Ascending aorta (tissue), 2 donors: ENCODE measurements around the gene USP49. TPM values are rescaled to one million over a fixed set of nuclear protein-coding genes. Genes with fewer than 3 reads are reported as not detected.

Experiments
- DNase-seq, 2 donors: peaks; one replicate each; pipeline ENCODE4 v3.0.0-alpha.2; 2019; ENCODE audit warnings: low spot score in 2 of 2
- H3K27ac ChIP-seq, 2 donors: fragments of 200-600 bp; sonication (generic); one replicate each; pipeline ENCODE4 v1.5.1; 2016 to 2017; ENCODE audit warnings: mild to moderate bottlenecking in 1 of 2
- H3K27me3 ChIP-seq: fragments of 200-600 bp; sonication (generic); one replicate; pipeline ENCODE4 v1.5.1; 2017
- H3K36me3 ChIP-seq, 2 donors: fragments of 200-600 bp; sonication (generic); one replicate each; pipeline ENCODE4 v1.5.1; 2016
- H3K4me1 ChIP-seq, 2 donors: fragments of 200-600 bp; sonication (generic); one replicate each; pipeline ENCODE4 v1.5.1; 2016 to 2017; ENCODE audit warnings: mild to moderate bottlenecking in 1 of 2
- H3K4me3 ChIP-seq, 2 donors: fragments of 200-600 bp; sonication (generic); one replicate each; pipeline ENCODE4 v1.5.1; 2016 to 2017; ENCODE audit warnings: mild to moderate bottlenecking in 1 of 2
- H3K9me3 ChIP-seq, 2 donors: fragments of 200-600 bp; sonication (generic); one replicate each; pipeline ENCODE4 v1.5.1; 2016
- CTCF ChIP-seq, 3 experiments: fragments of 200-600 bp in 2 of 3; fragments of 450-650 bp in 1 of 3; sonication (generic) in 2 of 3; IDR thresholded peaks; one replicate each; pipeline ENCODE4 v1.5.1; 2016 to 2019; ENCODE audit warnings: antibody characterized with exemption in 3 of 3, mild to moderate bottlenecking in 1 of 3, moderate library complexity in 1 of 3
- intact Hi-C: fragments of 100-400 bp; cut with DNase I; formaldehyde crosslinking; loops from one replicate; pipeline ENCODE4 v1.15.1; 2023
- total RNA-seq: library from RNA; depleted of rRNA; stranded (reverse); fragments of >200 nt; gene quantifications from one replicate; pipeline ENCODE4 v1.1.0, GENCODE V29; 2016

Gene USP49
- total RNA-seq, 1 donor from 2014 or later, result 8.7 TPM

GRCh38 chr6:41759905-41760579, 135.1 kb downstream of the USP49 start:
- H3K27ac ChIP-seq, result no peak overlapping the region
- TF ChIP-seq CTCF (IDR thresholded peaks at IDR 0.05), result no peak
- no peaks in the 10 kb centered on the region for H3K4me1 ChIP-seq
- DNase-seq, result no peak
- intact Hi-C loops, result no loop called here
- no peaks in the 10 kb centered on the region for H3K9me3 ChIP-seq
- H3K4me3 ChIP-seq, result no peak overlapping the region
- H3K27me3 ChIP-seq, result no peaks in the 10 kb centered on the region
- no peaks in the 10 kb centered on the region for H3K36me3 ChIP-seq

DNA sequence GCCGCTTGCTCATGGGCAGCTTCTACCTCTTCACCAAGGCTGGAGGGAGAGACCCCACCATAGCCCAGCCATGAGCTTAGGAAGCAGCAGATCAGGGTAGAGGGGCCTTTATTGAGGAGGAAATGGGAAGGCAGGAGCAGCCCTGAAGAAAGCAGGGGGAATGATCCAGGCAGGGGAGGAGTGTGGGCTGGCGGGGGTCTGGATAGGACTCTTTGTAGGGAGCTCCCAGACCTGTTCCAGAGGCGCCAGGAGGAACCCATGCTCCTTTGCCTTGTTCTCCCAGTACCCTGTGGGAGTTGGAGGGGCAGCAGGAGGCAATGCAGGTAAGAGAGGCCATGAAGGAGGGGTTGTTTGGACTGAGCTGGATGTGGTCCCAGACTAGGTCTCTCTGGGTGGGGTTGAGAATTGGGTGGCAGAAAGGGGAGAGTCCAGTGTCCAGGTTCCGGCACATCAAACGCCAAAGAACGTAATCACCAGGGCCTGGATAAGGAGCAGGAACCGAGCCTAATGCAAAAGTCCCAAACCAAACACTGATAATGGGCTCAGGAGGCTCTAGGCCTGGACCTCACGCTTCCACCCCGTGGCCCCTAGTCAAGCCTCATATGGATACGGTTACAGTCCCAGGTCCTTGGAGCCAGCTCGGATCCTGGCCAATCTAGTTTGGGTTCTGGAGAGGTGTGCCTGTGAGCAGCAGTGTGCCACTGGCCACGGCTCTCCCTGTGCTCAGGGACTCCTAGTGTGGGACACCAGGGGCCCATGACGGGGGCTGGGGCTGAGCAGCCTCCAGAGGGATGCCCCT, 135.9 kb downstream of the USP49 start:
- H3K9me3 ChIP-seq, result no peaks in the 10 kb centered on the region
- H3K4me3 ChIP-seq, result no peak overlapping the region
- H3K36me3 ChIP-seq, result no peaks in the 10 kb centered on the region
- no peak overlapping the region for H3K27ac ChIP-seq
- DNase-seq, result no peak
- intact Hi-C loops, result no loop called here
- no peaks in the 10 kb centered on the region for H3K27me3 ChIP-seq
- TF ChIP-seq CTCF (IDR thresholded peaks at IDR 0.05), result no peak
- H3K4me1 ChIP-seq, result no peaks in the 10 kb centered on the region

DNA sequence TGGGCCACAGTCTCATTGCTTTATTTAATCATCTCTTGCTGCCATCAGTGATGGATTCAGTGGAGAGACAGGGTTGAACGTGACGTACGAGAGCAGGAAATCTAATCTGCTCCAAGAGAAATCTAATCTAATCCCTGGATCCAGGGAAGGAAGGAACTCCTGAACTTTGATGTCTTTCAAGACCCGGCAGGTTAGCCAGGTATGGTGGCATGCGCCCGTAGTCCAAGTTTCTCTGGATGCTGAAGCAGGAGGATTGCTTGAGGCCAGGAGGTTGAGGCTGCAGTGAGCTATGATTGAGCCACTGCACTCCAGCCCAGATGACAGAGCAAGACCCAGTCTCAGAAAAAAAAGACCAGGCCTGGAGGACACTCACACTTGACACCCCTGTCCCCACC, 136.5 kb downstream of the USP49 start:
- Histone ChIP-seq H3K4me3 (no peak overlapping the region), H3K4me1 (no peaks in the 10 kb centered on the region), H3K36me3 (no peaks in the 10 kb centered on the region), H3K27me3 (no peaks in the 10 kb centered on the region), H3K27ac (no peak overlapping the region), H3K9me3 (no peaks in the 10 kb centered on the region)
- no peak for DNase-seq
- no peak for TF ChIP-seq CTCF (IDR thresholded peaks at IDR 0.05)
- intact Hi-C loops, result no loop called here

GRCh38 chr6:41757931-41758640, 137.1 kb downstream of the USP49 start:
- DNase-seq, result no peak
- no peaks in the 10 kb centered on the region for H3K36me3 ChIP-seq

GRCh38 chr6:41757271-41757670, 137.9 kb downstream of the USP49 start:
- Histone ChIP-seq H3K4me1 (no peaks in the 10 kb centered on the region), H3K4me3 (no peak overlapping the region), H3K27me3 (no peaks in the 10 kb centered on the region), H3K36me3 (no peaks in the 10 kb centered on the region), H3K27ac (no peak overlapping the region), H3K9me3 (no peaks in the 10 kb centered on the region)
- intact Hi-C loops, result no loop called here
- no peak for DNase-seq
- TF ChIP-seq CTCF (IDR thresholded peaks at IDR 0.05), result no peak

More at GRCh38 chr6:41757931-41758640, 137.1 kb downstream of the USP49 start:
- H3K4me1 ChIP-seq, result no peaks in the 10 kb centered on the region
- no peaks in the 10 kb centered on the region for H3K9me3 ChIP-seq
- intact Hi-C loops, result no loop called here
- H3K4me3 ChIP-seq, result no peak overlapping the region
- H3K27me3 ChIP-seq, result no peaks in the 10 kb centered on the region
- H3K27ac ChIP-seq, result no peak overlapping the region
- no peak for TF ChIP-seq CTCF (IDR thresholded peaks at IDR 0.05)
